22Rv1 (cell line): Measurements from ENCODE around the gene ZNF865.

Source experiments
- H3K27ac ChIP-seq: fragments of 450-650 bp; 2 replicates; pipeline ENCODE4 v1.5.1; 2017
- CTCF ChIP-seq: fragments of 450-650 bp; IDR thresholded peaks from 2 replicates; pipeline ENCODE4 v1.5.1; 2017; ENCODE audit warnings: mild to moderate bottlenecking
- ZFX ChIP-seq: fragments of 450-650 bp; IDR thresholded peaks from 2 replicates; pipeline ENCODE4 v1.6.1; 2017; ENCODE audit warnings: antibody characterized with exemption, borderline replicate concordance

ZNF865 gene

GRCh38 chr19:55635856-55636440 is 30.5 kb downstream of the ZNF865 start:
- no peak overlapping the region for H3K27ac ChIP-seq
- TF ChIP-seq CTCF, result no peak
- no peak for TF ChIP-seq ZFX

GRCh38 chr19:55636723-55637122 is 31.3 kb downstream of the ZNF865 start:
- H3K27ac ChIP-seq, result no peak overlapping the region
- TF ChIP-seq ZFX (no peak), CTCF (no peak)

- H3K27ac ChIP-seq, result 0 out of 2 replicates have a peak overlapping the region, but pooled peaks have one; percentile 13
- TF ChIP-seq ZFX, result no peak
- TF ChIP-seq CTCF, result no peak
These were observed 32.1 kb downstream of the ZNF865 start for GRCh38 chr19:55637534-55637933.

- TF ChIP-seq ZFX (no peak), CTCF (peak; percentile 63)
- H3K27ac ChIP-seq, result peak overlapping the region; percentile 97
These were observed 33.5 kb downstream of the ZNF865 start for GRCh38 chr19:55638864-55639359.

GRCh38 chr19:55640043-55640576 is 34.7 kb downstream of the ZNF865 start:
- peak overlapping the region; percentile 97 for H3K27ac ChIP-seq
- no peak for TF ChIP-seq ZFX
- TF ChIP-seq CTCF, result peak; percentile 65

GRCh38 chr19:55640577-55641425 is 35.4 kb downstream of the ZNF865 start, which contains the start of gene ZNF580:
ZNF580 (plus strand) TSS chr19:55641002; CDS start chr19:55642509, 1,507 bp downstream.
- H3K27ac ChIP-seq, result peak within 1 kb of the TSS; percentile 97
- TF ChIP-seq ZFX (no peak), CTCF (no peak)
